H1 (cell line): Measurements from ENCODE around the gene RNASE7. TPM values are rescaled to one million over a fixed set of nuclear protein-coding genes. Genes with fewer than 3 reads are reported as not detected.

Experiments used
- microRNA-seq, 2 experiments: library from miRNA; unstranded; fragments of <30 nt; microRNA quantifications; one replicate each; pipeline versions ENCODE4 to v1.2.0, GENCODE V29; 2016 to 2020; ENCODE audit warnings: borderline microRNAs expressed in 2 of 2, borderline number of aligned reads in 2 of 2, borderline replicate concordance in 1 of 2
- polyA plus RNA-seq, 7 experiments: library from polyadenylated mRNA; depleted of rRNA in 3 of 7; stranded (reverse) in 5 of 7; unstranded in 2 of 7; fragments of >200 nt in 5 of 7; fragments of 200-250 nt in 2 of 7; gene quantifications; 1 replicate in 5 of 7; 2 replicates in 1 of 7; 4 replicates in 1 of 7; pipeline versions ENCODE4 v1.2.1 to v1.2.3, GENCODE V29; 2011 to 2013; ENCODE audit warnings: missing spikeins in 2 of 7, mixed read lengths in 2 of 7
- total RNA-seq: library from RNA; stranded (reverse); fragmentation: NEBNext Ultra II Directional; extraction: Animal tissue kit (Norgen Biotek cat#: 25700); gene quantifications from 2 replicates; pipeline ENCODE4 v1.2.1, GENCODE V29; 2021

RNASE7 gene
- total and polyA plus RNA-seq, 2 of the 8 experiments (the other 6 are each of a cell fraction or from before 2014, with no cell fraction given) = not detected

Small RNA genes lying within 50 kb of the gene (microRNA-seq; reads per million reads assigned to microRNA genes)
- gene MIR6717 = 0 reads per million in 2 experiments

Other genes starting within 250 kb of the RNASE7 start
- gene RNASE1, start 239.5 kb upstream of the RNASE7 start, total RNA-seq = 2.2 and 3.0 TPM in 2 replicates
- 10.2 and 13.4 TPM in 2 replicates for gene RNASE1, start 239.5 kb upstream of the RNASE7 start, polyA plus RNA-seq (2011; rRNA removed)
- gene RNASE3, start 151.0 kb upstream of the RNASE7 start, total RNA-seq = not detected in 2 replicates
- not detected in 2 replicates for gene RNASE3, start 151.0 kb upstream of the RNASE7 start, polyA plus RNA-seq (2011; rRNA removed)
- not detected in 2 replicates for gene RNASE2, start 86.9 kb upstream of the RNASE7 start, total RNA-seq
- gene RNASE2, start 86.9 kb upstream of the RNASE7 start, polyA plus RNA-seq (2011; rRNA removed) = not detected in 2 replicates
- gene METTL17, start 52.4 kb upstream of the RNASE7 start, total RNA-seq = 73.8 and 75.8 TPM in 2 replicates
- gene METTL17, start 52.4 kb upstream of the RNASE7 start, polyA plus RNA-seq (2011; rRNA removed) = 138 and 145 TPM in 2 replicates
- gene SLC39A2, start 43.1 kb upstream of the RNASE7 start, total RNA-seq = 0.22 TPM in 1 of 2 replicates, not detected in the other
- 0.14 and 0.31 TPM in 2 replicates for gene SLC39A2, start 43.1 kb upstream of the RNASE7 start, polyA plus RNA-seq (2011; rRNA removed)
- gene NDRG2, start 17.3 kb upstream of the RNASE7 start, total RNA-seq = 27.2 and 29.9 TPM in 2 replicates
- gene NDRG2, start 17.3 kb upstream of the RNASE7 start, polyA plus RNA-seq (2011; rRNA removed) = 48.6 and 65.0 TPM in 2 replicates
- gene TPPP2, start 12.1 kb upstream of the RNASE7 start, total RNA-seq = 0.34 TPM in 1 of 2 replicates, not detected in the other
- not detected in 2 replicates for gene TPPP2, start 12.1 kb upstream of the RNASE7 start, polyA plus RNA-seq (2011; rRNA removed)
- not detected in 2 replicates for gene RNASE13, start 7.6 kb upstream of the RNASE7 start, total RNA-seq
- gene RNASE13, start 7.6 kb upstream of the RNASE7 start, polyA plus RNA-seq (2011; rRNA removed) = 0.05 TPM in 1 of 2 replicates, not detected in the other
- gene RNASE8, start 15.5 kb downstream of the RNASE7 start, total RNA-seq = not detected in 2 replicates
- not detected in 2 replicates for gene RNASE8, start 15.5 kb downstream of the RNASE7 start, polyA plus RNA-seq (2011; rRNA removed)
- 49.5 and 53.1 TPM in 2 replicates for gene ARHGEF40, start 27.9 kb downstream of the RNASE7 start, total RNA-seq
- gene ARHGEF40, start 27.9 kb downstream of the RNASE7 start, polyA plus RNA-seq (2011; rRNA removed) = 99.6 and 101 TPM in 2 replicates
- gene ZNF219, start 56.3 kb downstream of the RNASE7 start, total RNA-seq = 108 and 113 TPM in 2 replicates
- 160 and 310 TPM in 2 replicates for gene ZNF219, start 56.3 kb downstream of the RNASE7 start, polyA plus RNA-seq (2011; rRNA removed)
- gene TMEM253, start 58.7 kb downstream of the RNASE7 start, total RNA-seq = 1.3 and 1.9 TPM in 2 replicates
- gene TMEM253, start 58.7 kb downstream of the RNASE7 start, polyA plus RNA-seq (2011; rRNA removed) = 1.9 and 2.2 TPM in 2 replicates
- not detected in 2 replicates for gene OR5AU1, start 113.7 kb downstream of the RNASE7 start, total RNA-seq
- not detected in 2 replicates for gene OR5AU1, start 113.7 kb downstream of the RNASE7 start, polyA plus RNA-seq (2011; rRNA removed)
- gene HNRNPC, start 227.1 kb downstream of the RNASE7 start, total RNA-seq = 1,203 and 1,207 TPM in 2 replicates
- gene HNRNPC, start 227.1 kb downstream of the RNASE7 start, polyA plus RNA-seq (2011; rRNA removed) = 517 and 781 TPM in 2 replicates
- gene RPGRIP1, start 237.7 kb downstream of the RNASE7 start, total RNA-seq = 0.63 and 0.65 TPM in 2 replicates
- gene RPGRIP1, start 237.7 kb downstream of the RNASE7 start, polyA plus RNA-seq (2011; rRNA removed) = 0.35 and 0.36 TPM in 2 replicates